Astrocyte (in vitro differentiated cells and primary cell): ENCODE results near the gene TBC1D3I.
"Not testable (repeated sequence)": the region's sequence is repeated elsewhere in the genome, so short reads cannot be mapped to it uniquely, and the experiment has no call there.

Experiments used
- CTCF ChIP-seq: IDR thresholded peaks from 2 replicates; pipeline ENCODE4 v1.5.1; 2011; ENCODE audit warnings: low read depth, mild to moderate bottlenecking, inconsistent platforms, low read length, moderate library complexity; ENCODE audit not compliant: insufficient read depth
- EZH2 ChIP-seq: IDR thresholded peaks from 2 replicates; pipeline ENCODE4 v1.6.1; 2012; ENCODE audit warnings: mild to moderate bottlenecking, low read length, inconsistent platforms; ENCODE audit not compliant: insufficient read depth

GRCh38 chr17:36242046-36242445 is 22.3 kb downstream of the TBC1D3I start:
- TF ChIP-seq CTCF, EZH2: not testable (repeated sequence)
